TTC549 (cell line): ENCODE data around the gene NKAIN2.
"Not testable (repeated sequence)": the region's sequence is repeated elsewhere in the genome, so short reads cannot be mapped to it uniquely, and the experiment has no call there.

Source experiments
- FAIRE-seq: peaks from 2 replicates; lab custom pipeline; 2012; peaks lifted over from hg19 to GRCh38; lab: Jason Lieb, UNC

NKAIN2 gene

GRCh38 chr6:124339610-124340334, 536.1 kb downstream of the NKAIN2 start:
- FAIRE-seq = no peak

GRCh38 chr6:124348339-124348738, 544.7 kb downstream of the NKAIN2 start:
- not testable (repeated sequence) for FAIRE-seq

- no peak for FAIRE-seq
These were observed 551.5 kb downstream of the NKAIN2 start for GRCh38 chr6:124355146-124355545.

- no peak for FAIRE-seq
These were observed 552.7 kb downstream of the NKAIN2 start for GRCh38 chr6:124356276-124356810.

GRCh38 chr6:124356811-124357210, 553.1 kb downstream of the NKAIN2 start:
- FAIRE-seq = no peak

GRCh38 chr6:124368131-124368530, 564.5 kb downstream of the NKAIN2 start:
- no peak for FAIRE-seq

GRCh38 chr6:124371974-124372475, 568.4 kb downstream of the NKAIN2 start:
- FAIRE-seq = no peak

- no peak for FAIRE-seq
These were observed 569.7 kb downstream of the NKAIN2 start for GRCh38 chr6:124373386-124373785.

- no peak for FAIRE-seq
These were observed 585.5 kb downstream of the NKAIN2 start for GRCh38 chr6:124389127-124389526.

- no peak for FAIRE-seq
These were observed 589.9 kb downstream of the NKAIN2 start for GRCh38 chr6:124393536-124393935.

- FAIRE-seq = no peak
These were observed 592.7 kb downstream of the NKAIN2 start for GRCh38 chr6:124396361-124396760.

GRCh38 chr6:124400261-124400999, 596.8 kb downstream of the NKAIN2 start:
- no peak for FAIRE-seq

GRCh38 chr6:124410425-124410824, 606.8 kb downstream of the NKAIN2 start:
- not testable (repeated sequence) for FAIRE-seq

- FAIRE-seq = not testable (repeated sequence)
These were observed 609.0 kb downstream of the NKAIN2 start for GRCh38 chr6:124412657-124413056.

GRCh38 chr6:124420116-124420840, 616.6 kb downstream of the NKAIN2 start:
- FAIRE-seq = no peak

- FAIRE-seq = no peak
These were observed 620.0 kb downstream of the NKAIN2 start for GRCh38 chr6:124423621-124424020.

- FAIRE-seq = no peak
These were observed 627.2 kb downstream of the NKAIN2 start for GRCh38 chr6:124430740-124431318.

GRCh38 chr6:124432620-124433019, 629.0 kb downstream of the NKAIN2 start:
- no peak for FAIRE-seq

GRCh38 chr6:124433387-124434160, 629.9 kb downstream of the NKAIN2 start:
- FAIRE-seq = no peak

- FAIRE-seq = no peak
These were observed 630.8 kb downstream of the NKAIN2 start for GRCh38 chr6:124434421-124434820.

GRCh38 chr6:124436803-124437202, 633.1 kb downstream of the NKAIN2 start:
- no peak for FAIRE-seq
